GM12878 (cell line): ENCODE measurements around the gene CAMTA2. TPM values are rescaled to one million over a fixed set of nuclear protein-coding genes. Genes with fewer than 3 reads are reported as not detected.

Source experiments
- BCLAF1 ChIP-seq: fragments of 450-650 bp; IDR thresholded peaks from 2 replicates; pipeline ENCODE4 v1.6.1; 2017; ENCODE audit warnings: antibody characterized with exemption, mild to moderate bottlenecking, moderate library complexity
- E4F1 ChIP-seq: fragments of 450-650 bp; IDR thresholded peaks from 2 replicates; pipeline ENCODE4 v1.6.1; 2018; ENCODE audit warnings: borderline replicate concordance, mild to moderate bottlenecking; ENCODE audit not compliant: partially characterized antibody
- ESRRA ChIP-seq: IDR thresholded peaks from 2 replicates; pipeline ENCODE4 v1.6.1; 2012; ENCODE audit warnings: mild to moderate bottlenecking, low read length, improper control_type of control experiment
- HDAC6 ChIP-seq: fragments of 200-600 bp; sonication (generic); IDR thresholded peaks from one replicate; pipeline ENCODE4 v1.8.0; 2017; ENCODE audit warnings: antibody characterized with exemption; ENCODE audit not compliant: unreplicated experiment
- IRF4 ChIP-seq: IDR thresholded peaks from 2 replicates; pipeline ENCODE4 v1.6.1; 2011; ENCODE audit warnings: low read depth, low read length
- MTA2 ChIP-seq: fragments of 450-650 bp; IDR thresholded peaks from 2 replicates; pipeline ENCODE4 v1.6.1; 2016; ENCODE audit warnings: low read depth, mild to moderate bottlenecking, moderate library complexity
- NFIC ChIP-seq: IDR thresholded peaks from 2 replicates; pipeline ENCODE4 v1.6.1; 2012; ENCODE audit warnings: low read depth, mild to moderate bottlenecking, inconsistent platforms, low read length, moderate library complexity
- RELA ChIP-seq: fragments of 450-650 bp; IDR thresholded peaks from 2 replicates; pipeline ENCODE4 v1.8.0; 2014; ENCODE audit warnings: borderline replicate concordance; ENCODE audit not compliant: partially characterized antibody
- SIN3A ChIP-seq: IDR thresholded peaks from 2 replicates; pipeline ENCODE4 v1.6.1; 2012; ENCODE audit warnings: low read depth, low read length, improper control_type of control experiment
- SP1 ChIP-seq: IDR thresholded peaks from one replicate; pipeline ENCODE4 v1.6.1; 2011; ENCODE audit warnings: low read depth, low read length
- SPI1 ChIP-seq: IDR thresholded peaks from 2 replicates; pipeline ENCODE4 v1.6.1; 2011; ENCODE audit warnings: low read depth, mild to moderate bottlenecking, low read length, moderate library complexity, borderline replicate concordance; ENCODE audit not compliant: insufficient read depth
- SUPT20H ChIP-seq: IDR thresholded peaks from 2 replicates; pipeline ENCODE4 v1.6.1; 2011; ENCODE audit warnings: low read depth, mild to moderate bottlenecking, low read length, moderate library complexity, borderline replicate concordance; ENCODE audit not compliant: control insufficient read depth
- ZBTB11 ChIP-seq: fragments of 450-650 bp; formaldehyde crosslinking; IDR thresholded peaks from 2 replicates; pipeline ENCODE4 v1.5.0; 2022; ENCODE audit warnings: mild to moderate bottlenecking, missing genetic modification characterization
- polyA plus RNA-seq, 11 experiments: library from polyadenylated mRNA; depleted of rRNA in 4 of 11; unstranded in 6 of 11; stranded (reverse) in 5 of 11; fragments of >200 nt; fragmentation: Nextera tagmentation in 4 of 11; fragmentation: Illumina TruSeq in 1 of 11; extraction: Ambion mirVana in 4 of 11; extraction: Trizol in 1 of 11; gene quantifications; 1 replicate in 1 of 11; 2 replicates in 10 of 11; pipeline versions ENCODE4 v1.2.1 to v1.2.3, GENCODE V29; 2011 to 2016; ENCODE audit warnings: inconsistent platforms in 2 of 11, missing spikeins in 2 of 11, low read depth in 1 of 11
- total RNA-seq, 4 experiments: library from RNA; depleted of rRNA in 3 of 4; stranded (reverse); fragments of >200 nt in 3 of 4; fragmentation: Illumina TruSeq in 1 of 4; extraction: Trizol in 1 of 4; gene quantifications; 2 replicates each; pipeline versions ENCODE4 v1.2.1 to v1.2.3, GENCODE V29; 2013 to 2021
- TF ChIP-seq, protein P1 (sequence below): fragments of 450-650 bp; IDR thresholded peaks from 2 replicates; pipeline ENCODE4 v1.6.1; 2016; ENCODE audit warnings: mild to moderate bottlenecking
- TF ChIP-seq, protein P2 (sequence below): fragments of 450-650 bp; IDR thresholded peaks from 2 replicates; pipeline ENCODE4 v1.6.1; 2018; ENCODE audit warnings: mild to moderate bottlenecking, low read depth, moderate library complexity; ENCODE audit not compliant: partially characterized antibody
- TF ChIP-seq, protein P3 (sequence below): IDR thresholded peaks from 2 replicates; pipeline ENCODE4 v1.6.1; 2011; ENCODE audit warnings: low read depth, low read length, improper control_type of control experiment, borderline replicate concordance

CAMTA2 gene
- total and polyA plus RNA-seq, 10 of the 15 experiments (the other 5 are each of a cell fraction or from before 2014, with no cell fraction given), result 0.42 to 29.3 (median 11.2) TPM

DNA sequence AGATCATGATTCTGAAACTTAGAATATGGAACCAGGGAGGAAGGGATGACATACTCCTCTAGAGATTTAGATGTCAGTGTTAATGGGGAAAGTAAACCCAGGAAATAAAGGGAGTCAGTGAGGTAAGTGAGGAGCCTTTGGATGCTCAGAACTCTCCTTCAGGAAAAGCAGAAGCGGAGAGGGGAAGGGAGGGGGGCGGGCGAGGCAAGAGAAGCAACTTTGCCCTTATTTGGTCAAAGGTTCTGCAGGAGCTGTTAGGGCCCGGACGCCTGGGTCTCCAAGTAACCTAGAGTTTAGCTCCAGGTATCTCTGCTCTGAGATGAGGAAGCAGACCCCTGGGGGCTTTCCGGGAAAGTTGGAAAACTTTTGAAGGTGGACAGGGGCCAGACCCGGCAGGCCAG, 40.5 kb downstream of the CAMTA2 start (continued):
- TF ChIP-seq HDAC6 (no peak), SIN3A (no peak), ZBTB11 (no peak), SUPT20H (no peak), SP1 (no peak), SPI1 (peak; percentile 40; the same call in 1 of the 2 replicates), MTA2 (no peak), IRF4 (no peak), RELA (no peak), E4F1 (no peak), BCLAF1 (no peak), NFIC (no peak), ESRRA (no peak)
- TF ChIP-seq, protein P1, sequence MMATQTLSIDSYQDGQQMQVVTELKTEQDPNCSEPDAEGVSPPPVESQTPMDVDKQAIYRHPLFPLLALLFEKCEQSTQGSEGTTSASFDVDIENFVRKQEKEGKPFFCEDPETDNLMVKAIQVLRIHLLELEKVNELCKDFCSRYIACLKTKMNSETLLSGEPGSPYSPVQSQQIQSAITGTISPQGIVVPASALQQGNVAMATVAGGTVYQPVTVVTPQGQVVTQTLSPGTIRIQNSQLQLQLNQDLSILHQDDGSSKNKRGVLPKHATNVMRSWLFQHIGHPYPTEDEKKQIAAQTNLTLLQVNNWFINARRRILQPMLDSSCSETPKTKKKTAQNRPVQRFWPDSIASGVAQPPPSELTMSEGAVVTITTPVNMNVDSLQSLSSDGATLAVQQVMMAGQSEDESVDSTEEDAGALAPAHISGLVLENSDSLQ, result no peak
- TF ChIP-seq, protein P2, sequence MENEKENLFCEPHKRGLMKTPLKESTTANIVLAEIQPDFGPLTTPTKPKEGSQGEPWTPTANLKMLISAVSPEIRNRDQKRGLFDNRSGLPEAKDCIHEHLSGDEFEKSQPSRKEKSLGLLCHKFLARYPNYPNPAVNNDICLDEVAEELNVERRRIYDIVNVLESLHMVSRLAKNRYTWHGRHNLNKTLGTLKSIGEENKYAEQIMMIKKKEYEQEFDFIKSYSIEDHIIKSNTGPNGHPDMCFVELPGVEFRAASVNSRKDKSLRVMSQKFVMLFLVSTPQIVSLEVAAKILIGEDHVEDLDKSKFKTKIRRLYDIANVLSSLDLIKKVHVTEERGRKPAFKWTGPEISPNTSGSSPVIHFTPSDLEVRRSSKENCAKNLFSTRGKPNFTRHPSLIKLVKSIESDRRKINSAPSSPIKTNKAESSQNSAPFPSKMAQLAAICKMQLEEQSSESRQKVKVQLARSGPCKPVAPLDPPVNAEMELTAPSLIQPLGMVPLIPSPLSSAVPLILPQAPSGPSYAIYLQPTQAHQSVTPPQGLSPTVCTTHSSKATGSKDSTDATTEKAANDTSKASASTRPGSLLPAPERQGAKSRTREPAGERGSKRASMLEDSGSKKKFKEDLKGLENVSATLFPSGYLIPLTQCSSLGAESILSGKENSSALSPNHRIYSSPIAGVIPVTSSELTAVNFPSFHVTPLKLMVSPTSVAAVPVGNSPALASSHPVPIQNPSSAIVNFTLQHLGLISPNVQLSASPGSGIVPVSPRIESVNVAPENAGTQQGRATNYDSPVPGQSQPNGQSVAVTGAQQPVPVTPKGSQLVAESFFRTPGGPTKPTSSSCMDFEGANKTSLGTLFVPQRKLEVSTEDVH, result no peak
- TF ChIP-seq, protein P3, sequence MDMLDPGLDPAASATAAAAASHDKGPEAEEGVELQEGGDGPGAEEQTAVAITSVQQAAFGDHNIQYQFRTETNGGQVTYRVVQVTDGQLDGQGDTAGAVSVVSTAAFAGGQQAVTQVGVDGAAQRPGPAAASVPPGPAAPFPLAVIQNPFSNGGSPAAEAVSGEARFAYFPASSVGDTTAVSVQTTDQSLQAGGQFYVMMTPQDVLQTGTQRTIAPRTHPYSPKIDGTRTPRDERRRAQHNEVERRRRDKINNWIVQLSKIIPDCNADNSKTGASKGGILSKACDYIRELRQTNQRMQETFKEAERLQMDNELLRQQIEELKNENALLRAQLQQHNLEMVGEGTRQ, result no peak
